ENCODE results near the gene PPP1R9A.
"Not testable (repeated sequence)": the region's sequence is repeated elsewhere in the genome, so short reads cannot be mapped to it uniquely, and the experiment has no call there.

The PPP1R9A gene

DNA sequence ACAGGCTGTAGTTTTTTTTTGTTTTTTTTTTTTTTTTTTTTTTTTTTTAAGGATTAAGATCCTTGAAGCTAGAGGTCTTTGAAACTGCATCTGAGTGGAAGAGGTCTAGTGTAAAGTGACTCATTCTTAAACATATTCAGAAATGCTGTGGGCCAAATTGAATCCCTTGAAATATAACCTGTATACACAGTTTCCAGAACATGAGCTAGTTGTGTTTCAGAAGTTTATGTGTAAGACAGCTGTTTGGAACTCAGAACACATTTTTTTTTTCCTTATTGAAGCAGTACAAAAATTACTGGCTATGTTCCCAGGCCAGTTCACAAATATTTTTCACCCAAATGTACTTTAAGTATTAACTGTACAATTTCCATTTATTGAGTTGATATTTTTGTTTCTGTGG, 67.9 kb downstream of the PPP1R9A start:
- DNase-seq (ENCODE audit: low read depth in 2 of 2), result peak; percentile 40 to 49

- no peak for DNase-seq (ENCODE audit: low read depth in 2 of 2)
Measured at GRCh38 chr7:94980418-94981142, 73.2 kb downstream of the PPP1R9A start.

GRCh38 chr7:94995921-94996320, 88.5 kb downstream of the PPP1R9A start:
- no peak for DNase-seq (ENCODE audit: low read depth in 2 of 2)

- DNase-seq (ENCODE audit: low read depth in 2 of 2), result no peak
Measured at GRCh38 chr7:94996369-94996768, 89.0 kb downstream of the PPP1R9A start.

DNA sequence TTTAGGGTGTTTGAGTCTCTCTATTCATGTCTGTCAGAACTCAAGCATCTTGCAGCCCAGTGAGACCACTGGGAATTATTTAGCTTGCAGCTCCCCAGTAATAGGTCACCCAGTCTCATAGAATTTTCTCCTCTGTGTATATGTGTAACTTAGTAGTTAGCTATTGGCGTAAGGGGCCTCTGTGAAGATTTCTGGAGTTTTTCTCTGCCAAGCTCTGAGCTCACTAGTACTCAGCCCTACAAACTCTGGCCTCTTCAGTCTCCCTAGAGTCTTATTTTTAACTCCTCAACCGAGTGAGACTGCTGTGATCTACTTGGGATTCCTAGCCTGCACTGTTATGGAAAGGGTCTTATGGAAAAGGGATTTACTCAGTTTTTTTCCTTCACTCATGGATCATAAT, 90.2 kb downstream of the PPP1R9A start:
- DNase-seq (ENCODE audit: low read depth in 2 of 2), result no peak

DNA sequence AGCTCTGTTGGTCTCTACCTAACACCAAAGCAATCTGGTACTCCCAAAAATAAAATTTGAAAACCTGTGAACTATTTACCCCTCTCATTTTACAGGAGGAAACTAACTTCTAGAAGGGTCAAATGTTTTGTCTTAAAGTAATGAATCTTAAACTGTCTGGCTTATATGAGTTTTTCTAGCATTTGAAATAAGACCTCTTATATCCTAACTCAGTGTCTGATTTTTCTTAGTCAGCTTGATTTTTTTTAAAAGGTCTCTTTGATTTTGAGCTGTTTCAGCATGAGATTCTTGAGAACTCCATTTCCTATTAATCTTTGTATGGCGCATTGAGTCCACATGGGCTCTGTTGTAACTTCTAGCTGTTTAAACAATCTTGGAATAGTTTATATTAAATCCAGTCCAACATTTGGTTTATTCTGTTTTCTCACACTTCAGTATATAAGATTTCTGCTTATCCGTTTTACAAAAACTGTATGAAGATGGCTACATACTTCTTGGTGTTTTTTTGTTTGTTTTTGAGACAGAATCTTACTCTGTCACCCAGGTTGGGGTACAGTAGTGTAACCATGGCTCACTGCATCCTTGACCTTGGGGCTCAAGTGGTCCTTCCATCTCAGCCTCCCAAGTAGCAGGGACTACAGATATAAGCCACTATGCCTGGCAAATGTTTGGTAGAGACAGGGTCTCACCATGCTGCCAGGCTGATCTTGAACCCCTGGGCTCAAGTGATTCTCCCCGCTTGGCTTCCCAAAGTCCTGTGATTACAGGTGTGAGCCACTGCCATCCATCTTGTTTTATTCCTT, 91.1 kb downstream of the PPP1R9A start:
- no peak for DNase-seq (ENCODE audit: low read depth in 2 of 2)

DNA sequence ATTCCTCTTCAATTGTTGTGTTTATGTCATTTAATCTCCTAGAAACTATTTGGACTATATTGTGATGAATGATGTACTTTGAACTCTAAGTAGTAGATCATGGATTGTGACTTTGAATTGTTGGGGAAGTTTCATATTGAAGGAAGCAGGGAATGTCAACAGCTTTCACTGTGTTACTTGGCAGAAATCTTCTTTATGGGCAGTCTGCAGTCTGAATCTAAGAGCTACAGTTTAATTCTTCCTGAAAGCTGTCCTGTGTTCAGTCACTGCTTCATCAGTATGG, 91.6 kb downstream of the PPP1R9A start:
- no peak for DNase-seq (ENCODE audit: low read depth in 2 of 2)

- not testable (repeated sequence) for DNase-seq (ENCODE audit: low read depth in 2 of 2)
Measured at GRCh38 chr7:94999601-95000000, 92.2 kb downstream of the PPP1R9A start.

DNA sequence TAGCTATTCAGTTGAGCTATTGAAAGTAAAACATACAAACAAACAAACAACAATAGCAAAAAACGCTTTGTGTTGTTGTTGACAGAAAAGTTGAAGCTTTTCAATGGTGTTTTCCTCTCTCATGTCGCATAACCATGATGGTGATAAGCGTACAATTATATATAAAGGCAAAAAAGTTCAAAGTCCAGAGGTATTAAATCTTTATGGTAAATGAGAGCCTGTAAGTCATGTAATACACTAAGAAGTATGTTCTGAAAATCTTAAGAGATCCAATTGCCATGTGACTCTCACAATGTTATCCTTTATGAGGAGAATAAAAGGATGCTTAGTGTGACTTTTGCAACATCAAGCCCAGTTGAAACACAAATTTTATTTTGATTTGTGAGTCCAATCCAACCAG, 93.9 kb downstream of the PPP1R9A start:
- DNase-seq (ENCODE audit: low read depth in 2 of 2), result no peak

DNA sequence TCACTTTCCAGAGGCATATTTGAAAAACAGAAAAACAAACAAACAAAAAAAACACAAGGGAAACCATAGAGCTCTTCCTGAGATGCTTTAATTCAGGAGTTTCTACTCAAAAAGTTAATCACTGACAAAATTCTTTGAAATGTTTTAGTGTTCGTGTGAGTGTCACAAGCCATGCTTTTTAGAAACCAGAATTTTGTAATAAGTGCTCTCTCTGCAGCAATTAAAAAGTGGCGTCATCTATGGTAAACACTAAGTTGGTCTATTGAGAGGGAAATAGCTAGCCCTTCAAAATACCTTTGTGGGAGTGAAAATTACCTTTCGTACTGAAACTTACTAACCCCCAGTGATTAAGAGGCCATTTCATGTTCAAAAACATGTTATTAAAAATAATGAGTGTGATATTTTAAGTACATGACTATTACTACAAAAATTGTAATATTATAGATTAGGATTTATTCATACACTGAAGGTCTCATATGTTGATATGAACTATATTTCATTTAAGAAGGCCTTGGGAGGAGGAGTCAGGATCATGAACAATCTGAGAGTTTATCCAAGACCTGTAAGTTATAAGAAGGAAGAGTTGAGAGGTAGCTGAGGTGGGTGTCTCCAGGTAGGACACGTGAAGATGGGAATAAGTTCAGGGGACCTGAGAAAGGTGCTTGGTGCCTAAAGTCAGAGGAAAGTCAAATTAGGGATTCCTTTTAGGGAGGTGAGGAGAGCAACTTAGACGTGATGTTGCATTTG, 94.6 kb downstream of the PPP1R9A start:
- no peak for DNase-seq (ENCODE audit: low read depth in 2 of 2)

DNA sequence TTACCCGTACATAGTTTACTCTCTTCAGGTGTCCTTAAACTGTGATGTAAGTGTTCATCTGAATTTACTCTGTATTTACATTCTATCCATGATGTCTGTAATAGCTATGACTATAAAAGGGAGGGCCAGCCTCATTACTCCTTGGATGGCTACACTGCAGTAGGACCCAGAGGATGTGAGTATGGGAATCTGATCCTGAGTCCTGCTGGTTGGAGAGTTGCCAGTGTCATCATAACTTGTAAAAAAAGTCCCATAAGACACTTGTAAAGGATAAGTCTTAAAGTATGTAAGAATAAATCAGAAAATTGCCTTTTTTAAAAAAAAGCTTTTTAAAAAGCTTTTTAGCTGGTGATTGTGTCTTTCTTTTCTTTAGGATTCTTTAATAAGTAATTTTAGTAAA, 95.4 kb downstream of the PPP1R9A start:
- DNase-seq (ENCODE audit: low read depth in 2 of 2), result no peak

DNA sequence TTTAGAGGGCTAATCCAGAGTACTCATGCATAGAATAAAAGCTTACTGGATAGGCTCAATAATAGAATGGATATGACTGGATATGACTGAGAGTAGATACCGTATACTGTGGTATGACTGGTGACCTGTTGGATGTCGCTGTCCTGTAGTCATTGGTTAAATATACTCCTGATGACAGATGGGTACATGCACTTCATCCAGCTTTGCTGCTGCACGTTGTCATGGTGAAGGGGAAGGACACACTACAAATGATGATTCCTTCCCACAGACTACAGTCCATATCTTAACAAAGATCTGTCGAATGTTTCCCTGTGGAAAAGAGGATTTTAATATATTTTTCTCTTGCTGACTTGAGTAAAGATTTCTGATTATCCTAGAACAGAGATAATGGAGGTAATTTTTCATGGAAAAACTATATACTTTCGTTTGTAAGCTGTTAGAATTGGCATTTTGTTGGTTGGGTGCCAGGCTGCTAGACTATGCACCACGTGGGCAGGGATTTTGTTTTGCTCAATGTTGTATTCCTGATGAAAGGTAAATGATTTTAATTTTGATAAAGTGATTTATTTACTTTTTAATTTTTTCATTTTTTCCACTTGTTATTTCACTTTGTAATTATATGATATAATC, 97.3 kb downstream of the PPP1R9A start:
- no peak for DNase-seq (ENCODE audit: low read depth in 2 of 2)

DNA sequence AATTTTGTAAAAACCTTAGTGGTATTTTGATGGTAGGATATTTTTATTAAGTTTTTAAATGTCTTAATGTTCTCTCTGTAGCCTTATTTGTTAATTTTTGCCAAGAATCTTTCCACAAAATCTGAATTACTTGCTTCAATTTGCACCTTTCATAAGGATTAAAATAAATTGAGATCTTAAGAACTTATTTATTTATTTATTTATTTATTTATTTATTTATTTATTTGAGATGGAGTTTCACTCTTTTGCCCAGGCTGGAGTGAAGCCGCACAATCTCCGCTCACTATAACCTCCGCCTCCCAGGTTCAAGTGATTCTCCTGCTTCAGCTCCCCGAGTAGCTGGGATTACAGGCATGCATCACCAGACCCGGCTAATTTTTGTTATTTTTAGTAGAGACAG, 98.6 kb downstream of the PPP1R9A start:
- no peak for DNase-seq (ENCODE audit: low read depth in 2 of 2)

- not testable (repeated sequence) for DNase-seq (ENCODE audit: low read depth in 2 of 2)
Measured at GRCh38 chr7:95008773-95009172, 101.4 kb downstream of the PPP1R9A start.

DNA sequence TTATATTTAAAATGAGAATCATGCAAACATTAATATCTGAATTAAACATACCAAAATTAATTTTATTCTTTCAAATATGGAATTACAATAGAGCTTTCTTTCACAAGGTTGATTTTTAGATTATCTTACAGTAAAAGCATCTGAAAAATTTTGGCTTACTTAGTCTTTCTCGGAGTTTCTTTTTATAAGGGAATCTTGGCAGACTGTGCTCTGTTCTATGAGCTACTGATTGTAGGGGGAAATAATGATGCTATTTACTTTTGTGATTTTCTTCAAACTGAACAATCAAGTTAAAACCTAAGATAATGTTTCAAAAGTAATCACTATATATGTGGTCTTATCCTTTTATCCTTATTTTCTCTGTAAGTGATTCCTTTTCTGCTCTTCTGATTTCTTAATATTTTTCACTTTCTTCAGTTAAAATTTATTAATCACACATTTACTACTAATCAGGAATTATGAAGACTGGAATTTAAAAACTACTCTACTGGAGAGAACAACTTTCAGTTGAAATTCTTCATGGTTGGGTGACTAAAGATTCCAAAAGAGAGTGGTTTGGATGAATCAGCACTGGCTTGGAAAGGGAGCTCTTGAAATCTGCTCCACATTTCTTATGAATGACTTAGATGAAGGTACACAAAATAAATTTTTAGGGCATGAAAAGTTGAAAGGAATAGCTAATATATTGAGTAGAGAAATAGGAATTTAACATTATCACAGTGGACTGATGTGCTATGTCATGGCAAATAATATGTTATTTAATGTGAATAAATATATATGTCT, 103.9 kb downstream of the PPP1R9A start:
- DNase-seq (ENCODE audit: low read depth in 2 of 2), result peak; percentile 54 to 62

- DNase-seq (ENCODE audit: low read depth in 2 of 2), result peak in 1 of 2 experiments; percentile 4
Measured at GRCh38 chr7:95011995-95012394, 104.6 kb downstream of the PPP1R9A start.

GRCh38 chr7:95018021-95018420, 110.6 kb downstream of the PPP1R9A start:
- DNase-seq (ENCODE audit: low read depth in 2 of 2), result no peak

- no peak for DNase-seq (ENCODE audit: low read depth in 2 of 2)
Measured at GRCh38 chr7:95026018-95026417, 118.6 kb downstream of the PPP1R9A start.

GRCh38 chr7:95026421-95027072, 119.2 kb downstream of the PPP1R9A start:
- DNase-seq (ENCODE audit: low read depth in 2 of 2), result no peak

DNA sequence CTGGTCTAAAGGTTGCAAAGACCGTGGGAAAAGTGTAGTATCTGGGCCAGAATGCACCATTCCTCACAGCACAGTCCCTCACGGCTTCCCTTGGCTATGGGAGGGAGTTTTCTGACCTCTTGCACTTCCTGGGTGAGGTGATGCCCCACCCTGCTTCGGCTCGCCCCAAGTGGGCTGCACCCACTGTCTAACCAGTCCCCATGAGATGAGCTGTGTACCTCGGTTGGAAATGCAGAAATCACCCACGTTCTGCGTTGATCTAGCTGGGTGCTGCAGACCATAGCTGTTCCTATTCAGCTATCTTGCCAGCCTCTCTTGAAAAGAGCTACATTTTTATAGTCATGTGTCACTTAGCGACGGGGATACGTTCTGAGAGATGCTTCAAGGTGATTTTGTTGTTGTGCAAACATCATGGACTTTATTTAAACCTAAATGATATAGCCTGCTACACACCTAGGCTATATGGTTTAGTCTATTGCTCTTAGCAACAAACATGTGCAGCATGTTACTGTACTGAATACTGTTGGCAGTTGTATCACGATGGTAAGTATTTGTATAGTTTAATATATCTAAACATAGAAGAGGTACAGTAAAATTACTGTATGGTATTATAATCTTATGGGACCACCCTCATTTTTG, 120.0 kb downstream of the PPP1R9A start:
- DNase-seq (ENCODE audit: low read depth in 2 of 2), result no peak

Data from fibroblast of skin of left quadriceps (primary cell).